Right lobe of liver (tissue), 4 donors: Measurements from ENCODE around the gene ARSB.

Experiments used
- POLR2A ChIP-seq: fragments of 450-650 bp; IDR thresholded peaks from one replicate; pipeline ENCODE4 v1.6.1; 2017; ENCODE audit warnings: antibody characterized with exemption, mild to moderate bottlenecking
- TF ChIP-seq, protein P1 (sequence below), 4 donors: fragments of 200-600 bp in 3 of 4; fragments of 450-650 bp in 1 of 4; IDR thresholded peaks; one replicate each; pipeline versions ENCODE4 v1.5.1 to v1.8.0; 2016 to 2022; ENCODE audit warnings: antibody characterized with exemption in 4 of 4, mild to moderate bottlenecking in 2 of 4
- donor health status: DM: no; HTN: no; CAD: no.
- donor health status: DM: no; HTN: no; CAD: no.
- donor health status: DM: no; HTN: yes; CAD: no.

DNA sequence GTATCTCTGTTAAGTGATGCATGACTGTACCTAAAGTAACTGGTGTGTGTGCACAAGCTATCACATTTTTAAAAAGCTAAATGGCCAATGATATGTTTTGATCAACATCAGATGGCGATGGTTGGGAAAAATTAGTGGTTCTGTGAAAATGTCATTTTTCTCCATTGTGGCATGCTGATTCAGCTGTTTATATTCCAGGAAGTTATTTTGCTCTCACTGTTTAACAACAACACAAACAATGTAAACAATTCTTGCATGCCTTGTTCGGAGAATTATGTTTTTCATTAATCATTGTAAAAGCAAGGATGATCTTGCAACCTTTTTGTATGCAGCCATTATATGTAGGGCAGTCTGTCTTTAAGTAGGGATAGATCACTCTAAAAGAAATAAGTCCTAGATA, 230.5 kb downstream of the ARSB start:
- TF ChIP-seq POLR2A = no peak
- TF ChIP-seq, protein P1, sequence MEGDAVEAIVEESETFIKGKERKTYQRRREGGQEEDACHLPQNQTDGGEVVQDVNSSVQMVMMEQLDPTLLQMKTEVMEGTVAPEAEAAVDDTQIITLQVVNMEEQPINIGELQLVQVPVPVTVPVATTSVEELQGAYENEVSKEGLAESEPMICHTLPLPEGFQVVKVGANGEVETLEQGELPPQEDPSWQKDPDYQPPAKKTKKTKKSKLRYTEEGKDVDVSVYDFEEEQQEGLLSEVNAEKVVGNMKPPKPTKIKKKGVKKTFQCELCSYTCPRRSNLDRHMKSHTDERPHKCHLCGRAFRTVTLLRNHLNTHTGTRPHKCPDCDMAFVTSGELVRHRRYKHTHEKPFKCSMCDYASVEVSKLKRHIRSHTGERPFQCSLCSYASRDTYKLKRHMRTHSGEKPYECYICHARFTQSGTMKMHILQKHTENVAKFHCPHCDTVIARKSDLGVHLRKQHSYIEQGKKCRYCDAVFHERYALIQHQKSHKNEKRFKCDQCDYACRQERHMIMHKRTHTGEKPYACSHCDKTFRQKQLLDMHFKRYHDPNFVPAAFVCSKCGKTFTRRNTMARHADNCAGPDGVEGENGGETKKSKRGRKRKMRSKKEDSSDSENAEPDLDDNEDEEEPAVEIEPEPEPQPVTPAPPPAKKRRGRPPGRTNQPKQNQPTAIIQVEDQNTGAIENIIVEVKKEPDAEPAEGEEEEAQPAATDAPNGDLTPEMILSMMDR (IDR thresholded peaks at IDR 0.05) = no peak
